IPS-18c (cell line): ENCODE results near the gene TBL2.
A peak's percentile ranks its signal among the peaks of the same experiment; 100 is the strongest.
"Not testable (repeated sequence)": the region's sequence is repeated elsewhere in the genome, so short reads cannot be mapped to it uniquely, and the experiment has no call there.

ENCODE experiments used
- H3K4me3 ChIP-seq: 2 replicates; pipeline ENCODE4 v1.7.0; 2013; ENCODE audit warnings: low read depth, mild to moderate bottlenecking, low read length, moderate library complexity; ENCODE audit not compliant: insufficient read depth
- H3K9me3 ChIP-seq: one replicate; pipeline ENCODE4 v1.6.1; 2013; ENCODE audit warnings: mild to moderate bottlenecking, low read length, moderate library complexity; ENCODE audit not compliant: control insufficient read depth, insufficient read depth

Gene TBL2

DNA sequence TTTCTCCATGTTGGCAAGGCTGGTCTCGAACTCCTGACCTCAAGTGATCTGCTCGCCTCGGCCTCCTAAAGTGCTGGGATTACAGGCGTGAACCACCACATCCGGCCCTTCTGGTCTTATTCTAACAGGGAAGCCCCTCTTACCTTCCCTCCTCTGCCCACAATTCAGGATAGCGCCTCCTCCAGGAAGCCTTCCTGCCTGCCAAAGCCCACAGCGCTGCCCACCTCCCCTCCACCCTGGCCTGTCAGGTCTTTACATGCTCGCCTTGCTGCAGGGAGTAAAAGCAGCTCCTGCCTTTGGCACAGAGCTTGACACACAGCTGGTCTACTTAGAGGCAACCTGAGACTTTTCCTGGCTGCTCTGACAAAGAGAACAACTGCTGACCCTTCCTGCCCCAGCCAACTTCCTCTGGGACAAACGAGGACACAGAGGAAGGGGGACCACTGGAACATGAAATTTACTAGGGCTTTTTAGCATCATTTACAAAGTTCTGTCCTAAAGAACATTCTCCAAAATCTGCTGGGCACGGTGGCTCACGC, 32.7 kb upstream of the TBL2 start:
- no peak overlapping the region for H3K4me3 ChIP-seq
- H3K9me3 ChIP-seq, result no peaks in the 10 kb centered on the region

DNA sequence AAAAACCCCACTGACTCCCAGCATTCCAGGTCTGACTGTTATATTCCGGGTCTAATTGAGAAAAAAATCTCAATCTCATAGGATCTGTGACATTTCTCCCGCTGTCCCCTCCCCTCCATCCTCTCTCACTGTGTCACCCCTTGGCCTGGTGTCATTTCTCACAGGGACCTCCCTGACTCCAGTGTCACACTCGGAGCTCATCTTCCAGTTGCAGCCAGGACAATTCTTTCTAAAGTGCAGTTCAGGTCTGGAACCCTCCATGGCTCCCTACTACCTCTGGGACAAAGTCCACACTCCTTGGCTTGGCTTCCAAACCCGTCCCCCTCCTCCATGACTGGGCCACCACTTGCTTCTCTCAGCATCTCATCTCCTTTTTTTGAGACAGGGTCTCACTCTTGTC, 31.7 kb upstream of the TBL2 start:
- H3K9me3 ChIP-seq, result no peaks in the 10 kb centered on the region

DNA sequence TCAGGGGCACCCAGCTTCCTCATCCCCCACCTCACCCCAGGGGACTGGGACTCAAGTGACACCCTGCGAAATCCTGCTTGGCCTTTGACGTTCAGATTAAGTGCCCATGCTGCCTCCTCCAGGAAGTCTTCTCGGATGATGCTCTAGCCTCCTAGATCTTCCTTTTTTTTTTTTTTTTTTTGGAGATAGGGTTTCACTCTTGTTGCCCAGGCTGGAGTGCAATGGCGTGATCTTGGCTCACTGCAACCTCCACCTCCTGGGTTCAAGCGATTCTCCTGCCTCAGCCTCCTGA, 29.3 kb upstream of the TBL2 start:
- not testable (repeated sequence) for H3K4me3 ChIP-seq, H3K9me3 ChIP-seq

More for the DNA sequence above, 31.7 kb upstream of the TBL2 start:
- H3K4me3 ChIP-seq, result no peak overlapping the region

DNA sequence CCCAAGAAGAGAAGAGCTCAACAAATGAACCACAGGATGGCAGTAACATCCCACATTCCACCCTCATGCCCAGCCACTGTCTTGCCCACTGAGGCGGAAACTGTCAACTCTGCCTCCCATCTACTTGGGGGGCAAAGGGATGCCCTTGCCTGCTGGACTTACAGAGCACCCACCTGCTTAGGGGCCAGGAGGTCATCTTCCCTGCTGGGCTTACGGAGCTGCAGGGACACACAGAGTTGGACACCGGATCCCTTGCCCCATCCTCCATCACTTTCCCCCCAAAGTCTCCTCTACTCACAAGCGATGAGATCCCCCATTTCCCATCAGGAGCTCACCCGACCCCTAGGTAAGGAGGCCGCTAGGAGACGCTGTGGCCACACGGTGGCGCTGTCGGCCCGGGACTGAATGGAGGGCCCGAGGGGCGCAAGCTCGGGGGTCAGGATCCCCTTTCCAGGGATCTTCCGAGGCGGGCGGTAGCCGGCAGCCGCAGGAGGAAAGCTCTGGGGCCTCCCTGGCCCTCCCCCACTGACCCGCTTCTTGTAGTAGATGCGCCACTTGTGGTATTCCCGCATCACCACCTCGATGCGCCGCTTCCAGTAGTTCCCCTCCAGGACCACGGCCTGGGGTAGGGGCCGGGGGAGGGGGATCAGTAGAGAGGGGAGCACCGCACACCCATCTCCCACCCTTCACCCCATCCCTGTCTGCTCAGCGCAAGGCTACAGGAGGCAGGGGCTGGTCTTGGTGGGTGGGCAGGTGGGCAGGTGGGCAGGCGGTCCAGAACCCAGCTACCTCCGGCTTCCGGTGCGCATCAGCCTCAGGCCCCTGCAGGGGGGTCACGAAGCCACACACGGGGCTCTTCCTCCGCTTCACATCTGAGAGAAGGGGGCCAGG, 28.7 kb upstream of the TBL2 start:
- Histone ChIP-seq H3K4me3 (peak overlapping the region; percentile 45; the same call in 1 of the 2 replicates), H3K9me3 (no peaks in the 10 kb centered on the region)

DNA sequence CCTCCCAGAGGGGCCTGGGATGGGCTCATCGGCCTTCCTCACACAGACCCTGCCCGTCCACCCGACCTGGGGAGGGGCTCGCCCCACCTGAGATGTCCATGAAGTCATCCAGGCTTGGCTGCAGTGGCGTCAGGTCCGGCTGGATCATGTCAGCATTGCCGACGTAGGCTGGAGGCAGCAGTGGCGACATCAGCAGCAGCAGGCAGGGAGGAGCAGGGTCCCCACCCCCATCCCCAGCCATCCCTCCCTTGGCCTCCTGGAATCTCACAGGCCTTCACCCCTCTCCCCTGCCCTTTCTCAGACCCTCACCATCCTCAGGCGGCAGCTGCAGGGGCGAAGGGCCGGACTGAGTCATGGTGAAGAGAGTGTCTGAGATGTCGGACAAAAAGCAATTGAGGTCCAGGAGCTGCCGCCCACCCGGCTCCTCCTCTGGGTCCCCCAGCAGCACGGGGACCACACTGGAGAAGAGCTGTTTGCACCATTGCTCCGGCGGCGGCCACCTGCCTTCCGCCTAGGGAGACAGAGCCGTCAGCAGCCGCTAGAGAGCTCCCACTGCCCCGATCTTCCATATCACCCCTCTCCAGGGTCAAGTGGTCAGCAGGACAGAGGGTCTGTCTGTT, 27.3 kb upstream of the TBL2 start:
- no peak overlapping the region for H3K4me3 ChIP-seq
- H3K9me3 ChIP-seq, result no peaks in the 10 kb centered on the region

DNA sequence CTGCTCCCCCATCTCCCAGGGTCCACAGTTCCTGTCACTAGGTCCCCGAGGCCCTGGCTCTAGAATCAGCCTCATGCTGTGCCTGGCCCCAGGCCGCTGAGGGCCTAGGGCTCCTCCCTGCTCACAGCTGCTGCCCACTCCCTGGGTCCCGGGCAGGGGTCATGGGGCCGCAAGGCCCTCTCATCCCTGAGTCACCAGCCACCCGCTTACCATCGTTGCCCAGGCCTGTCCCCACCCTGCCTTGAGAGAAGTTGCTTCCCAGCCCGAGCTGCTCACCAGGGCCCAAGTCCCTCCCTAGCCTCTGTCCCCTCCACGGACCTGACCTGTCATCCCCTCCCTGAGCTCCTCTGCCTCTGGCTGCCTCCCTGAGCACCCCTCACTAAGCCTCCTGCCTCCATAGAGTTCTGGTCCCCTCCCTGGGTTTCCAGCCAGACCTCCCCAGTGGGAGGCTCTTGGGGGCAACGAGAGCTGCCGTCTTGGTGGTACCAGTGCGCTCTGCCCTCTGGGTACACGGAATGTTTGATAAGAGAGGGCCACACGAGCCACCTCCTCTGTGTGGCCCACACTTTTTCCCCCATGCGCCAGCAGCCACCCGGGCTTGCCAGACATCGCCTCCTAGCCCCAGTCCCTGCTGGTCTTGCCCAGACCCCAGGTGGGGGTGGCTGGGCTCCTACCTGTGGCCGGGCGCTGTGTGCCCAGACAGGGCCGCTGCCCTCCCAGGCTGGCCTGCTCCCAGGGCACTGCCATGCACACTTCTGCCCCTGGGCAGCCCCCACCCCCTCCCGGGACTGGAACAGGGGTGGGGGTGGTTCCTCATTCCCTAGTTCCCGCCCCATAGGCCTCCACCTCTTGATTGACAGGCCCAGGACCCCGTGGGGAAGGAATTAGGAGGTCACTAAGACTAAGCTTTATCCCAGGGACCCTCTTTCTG, 24.6 kb upstream of the TBL2 start:
- no peaks in the 10 kb centered on the region for H3K9me3 ChIP-seq
- H3K4me3 ChIP-seq, result no peak overlapping the region

DNA sequence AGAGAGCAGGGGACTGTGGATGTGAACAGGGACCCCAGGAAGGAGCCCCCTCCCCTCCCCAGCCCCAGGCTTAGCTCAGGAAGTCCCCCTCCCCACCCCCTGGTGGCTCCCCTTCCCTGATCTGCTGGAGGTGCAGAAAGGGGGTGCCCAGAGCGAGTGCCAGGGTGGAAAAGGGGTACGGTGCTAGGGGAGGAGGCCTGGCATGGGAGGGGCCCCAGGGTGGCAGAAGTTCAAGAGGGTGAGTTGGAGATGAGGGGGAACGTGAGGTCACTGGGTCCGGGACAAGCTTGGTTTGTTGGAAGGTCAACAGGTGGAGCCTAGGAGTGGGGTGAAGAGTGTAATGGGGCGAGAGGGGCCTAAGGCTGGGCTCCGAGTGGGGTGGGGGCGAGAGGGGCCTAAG, 21.5 kb upstream of the TBL2 start:
- no peak overlapping the region for H3K4me3 ChIP-seq
- no peaks in the 10 kb centered on the region for H3K9me3 ChIP-seq

DNA sequence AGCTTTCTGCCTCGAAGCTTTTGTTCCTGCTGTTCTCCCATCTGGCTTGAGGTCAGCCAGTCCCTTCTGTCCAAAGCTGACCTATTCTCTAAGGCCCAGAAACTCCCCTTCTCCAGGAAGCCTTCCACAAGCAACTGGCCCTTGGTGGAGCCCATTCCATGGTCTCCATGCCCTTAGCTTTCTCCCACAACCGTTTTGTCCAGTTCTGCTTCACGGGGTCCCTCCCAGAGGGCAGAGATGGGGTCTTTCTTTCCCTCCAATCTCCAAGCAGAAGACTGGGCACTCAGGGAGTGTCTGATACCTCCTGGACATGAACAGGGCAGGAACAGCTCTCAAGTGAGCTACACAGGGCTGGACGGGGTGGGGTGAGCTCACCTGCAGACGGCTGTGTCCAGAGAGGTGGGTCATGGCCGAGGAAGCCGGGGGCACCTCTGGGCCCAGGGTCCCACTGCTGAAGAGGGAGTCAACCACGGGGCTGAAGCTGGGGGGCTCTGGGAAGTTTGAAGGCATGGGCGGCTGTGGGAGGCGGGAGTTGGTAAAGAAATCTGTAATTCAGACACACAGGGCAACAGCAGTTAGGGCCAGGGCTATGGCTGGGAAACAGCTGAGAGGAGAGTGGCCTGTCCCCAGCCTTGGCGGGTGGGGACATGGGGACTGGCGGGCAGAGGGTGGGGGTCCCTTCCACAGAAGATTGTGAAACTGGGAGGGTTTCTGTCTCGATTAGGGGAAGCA, 20.9 kb upstream of the TBL2 start:
- H3K4me3 ChIP-seq, result no peak overlapping the region
- H3K9me3 ChIP-seq, result no peaks in the 10 kb centered on the region

DNA sequence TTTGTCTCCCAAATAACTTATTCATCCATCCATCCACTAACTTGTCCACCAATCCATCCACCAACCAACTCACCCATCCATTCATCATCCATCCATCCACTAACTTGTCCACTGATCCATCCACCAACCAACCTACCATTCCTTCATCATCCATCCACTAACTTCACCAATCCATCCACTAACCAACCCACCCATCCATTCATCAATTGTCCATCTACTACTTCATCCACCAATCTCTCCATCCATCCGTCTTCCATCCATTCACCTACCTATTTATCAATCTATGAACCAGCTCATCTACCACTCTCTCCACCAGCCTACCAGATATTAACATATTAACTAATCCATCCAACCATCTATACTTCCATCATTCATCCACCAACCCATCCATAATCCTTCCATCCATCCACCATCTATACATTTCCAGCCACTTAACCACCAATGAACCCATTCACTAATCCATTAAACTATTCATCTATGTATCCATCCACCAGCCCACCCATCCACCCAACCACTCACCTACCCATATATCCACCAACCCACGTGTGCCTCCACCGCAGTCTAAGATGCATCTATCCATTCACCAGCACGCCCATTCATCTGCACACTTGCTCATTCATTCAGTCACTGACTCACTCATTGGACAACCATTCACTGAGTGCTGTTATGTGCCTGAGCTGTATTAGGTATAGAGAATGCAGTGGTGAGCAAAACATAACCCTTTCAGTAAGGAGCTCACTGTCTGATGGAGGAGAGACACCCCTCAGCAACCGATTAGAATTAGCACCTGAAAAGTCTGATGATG, 19.8 kb upstream of the TBL2 start:
- Histone ChIP-seq H3K9me3 (no peaks in the 10 kb centered on the region), H3K4me3 (no peak overlapping the region)

DNA sequence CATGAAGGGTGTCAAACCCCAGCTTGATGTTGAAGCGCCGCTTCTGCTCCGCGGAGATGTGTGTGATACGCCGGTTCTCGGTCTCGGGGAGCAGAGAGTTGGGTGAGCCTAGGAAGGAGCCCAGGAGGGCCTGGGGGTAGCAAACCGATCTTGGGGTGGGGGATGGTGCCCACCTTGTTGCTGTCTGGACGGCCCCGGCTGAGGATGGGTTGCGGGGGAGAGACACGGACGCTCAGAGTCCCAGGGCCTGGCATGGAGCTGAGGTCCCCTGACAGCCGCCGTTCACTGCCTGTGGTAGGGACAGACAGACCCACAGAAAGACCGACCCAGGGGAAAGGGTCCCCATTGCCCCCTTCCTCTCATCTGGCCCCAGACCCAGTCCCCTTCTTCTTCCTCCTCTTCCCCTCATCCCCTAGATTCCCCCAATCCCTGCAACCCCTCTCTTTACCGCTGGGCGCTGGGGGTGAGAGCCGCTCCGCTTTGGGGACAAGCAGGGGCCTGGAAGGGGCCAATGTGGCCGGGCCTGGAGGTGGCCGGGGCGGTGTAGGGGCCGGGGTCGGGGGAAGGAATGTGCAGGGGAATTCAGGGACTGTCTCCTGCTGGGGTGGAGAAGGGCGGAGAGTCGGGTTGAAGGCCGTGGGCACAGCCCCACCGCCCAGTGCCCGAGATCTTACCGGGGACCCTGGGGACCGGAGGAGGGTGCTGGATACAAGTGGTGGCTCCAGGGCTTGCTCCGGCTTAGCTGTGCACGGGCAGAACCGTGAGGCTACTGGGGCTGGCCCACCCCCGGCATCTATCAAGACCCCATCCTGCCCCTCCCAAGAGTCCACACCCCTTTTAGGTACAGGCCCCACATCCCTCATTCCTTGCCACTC, 18.0 kb upstream of the TBL2 start:
- no peak overlapping the region for H3K4me3 ChIP-seq
- no peaks in the 10 kb centered on the region for H3K9me3 ChIP-seq

DNA sequence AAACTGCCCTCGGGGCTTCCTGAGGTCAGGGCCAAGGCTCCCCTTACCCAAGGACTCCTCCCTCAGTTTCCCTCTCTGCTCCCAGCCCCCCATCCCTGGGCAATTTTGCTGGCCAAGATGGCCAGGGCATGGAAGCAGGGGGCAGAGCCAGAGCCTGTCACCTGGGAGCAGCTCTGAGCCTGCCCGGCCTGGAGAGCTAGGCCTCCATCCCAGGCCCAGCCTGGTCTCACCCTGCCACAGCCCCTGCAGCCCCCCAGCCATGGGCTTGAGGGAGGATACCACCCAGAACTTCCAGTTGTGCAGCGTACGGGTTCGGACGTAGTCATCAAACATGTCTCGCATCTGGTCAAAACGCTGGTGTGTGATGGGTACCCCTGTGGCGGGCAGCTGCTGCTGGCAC, 17.0 kb upstream of the TBL2 start:
- H3K9me3 ChIP-seq, result no peaks in the 10 kb centered on the region
- H3K4me3 ChIP-seq, result no peak overlapping the region

DNA sequence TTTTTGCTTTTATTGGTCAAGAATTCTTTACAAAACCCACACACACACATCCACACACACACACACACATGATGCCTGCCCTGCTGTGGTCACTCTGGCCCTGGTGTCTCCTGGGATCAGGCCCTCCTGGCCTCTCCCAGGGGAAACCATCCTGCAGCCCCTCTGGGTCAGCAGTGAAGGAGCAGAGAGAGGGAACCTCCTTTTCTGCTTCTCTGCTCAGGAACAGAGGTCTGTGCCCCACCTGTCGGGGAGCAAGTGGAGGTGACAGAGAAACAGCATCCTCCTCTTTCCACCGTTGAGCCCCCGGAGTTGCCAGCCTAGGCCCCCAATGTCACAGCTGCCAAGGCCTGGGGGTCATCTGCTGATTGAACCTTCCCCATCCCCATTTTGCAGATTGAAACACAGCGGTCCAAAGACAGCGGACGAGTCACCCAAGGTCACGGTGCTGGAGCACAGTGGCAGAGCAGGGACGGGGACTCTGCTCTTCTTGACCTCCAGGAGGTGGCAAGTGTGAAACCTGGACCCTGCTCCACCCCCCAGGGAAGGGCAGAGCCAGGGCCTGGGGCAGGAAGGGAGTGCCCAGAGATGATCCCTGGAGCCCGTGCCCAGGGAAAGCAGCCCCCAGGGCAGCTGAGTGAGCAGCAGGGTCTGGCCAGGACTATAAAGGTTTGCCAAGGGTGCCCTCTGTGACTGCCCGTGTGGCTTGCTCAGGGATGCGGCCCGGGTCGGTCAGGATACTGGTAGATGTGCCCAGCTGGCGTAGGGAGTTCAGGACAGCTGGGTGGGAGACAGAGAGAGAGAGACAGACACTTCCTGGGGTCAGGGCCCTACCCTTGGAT, 15.0 kb upstream of the TBL2 start:
- Histone ChIP-seq H3K9me3 (no peaks in the 10 kb centered on the region), H3K4me3 (no peak overlapping the region)

DNA sequence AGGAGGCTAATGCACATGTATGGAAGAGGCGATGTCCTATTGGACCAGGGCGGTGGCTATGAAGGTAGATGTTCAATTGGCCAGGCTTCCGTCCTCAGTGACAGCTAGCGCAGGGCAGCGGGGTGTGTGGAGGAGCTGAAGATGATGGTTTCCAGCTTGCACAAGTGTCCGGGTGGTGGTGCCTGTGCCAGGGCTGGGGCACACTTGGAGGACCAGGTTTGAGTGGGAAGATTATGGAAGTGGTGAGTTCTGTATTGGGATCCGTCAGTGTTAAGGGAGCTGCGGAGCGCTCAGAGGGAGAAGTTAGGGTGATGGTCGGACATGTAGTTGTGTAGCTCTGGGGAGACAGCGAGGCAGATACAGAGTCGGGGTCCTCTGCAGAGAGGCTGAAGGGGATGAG, 8.5 kb upstream of the TBL2 start:
- Histone ChIP-seq H3K9me3 (no peaks in the 10 kb centered on the region), H3K4me3 (no peak overlapping the region)

DNA sequence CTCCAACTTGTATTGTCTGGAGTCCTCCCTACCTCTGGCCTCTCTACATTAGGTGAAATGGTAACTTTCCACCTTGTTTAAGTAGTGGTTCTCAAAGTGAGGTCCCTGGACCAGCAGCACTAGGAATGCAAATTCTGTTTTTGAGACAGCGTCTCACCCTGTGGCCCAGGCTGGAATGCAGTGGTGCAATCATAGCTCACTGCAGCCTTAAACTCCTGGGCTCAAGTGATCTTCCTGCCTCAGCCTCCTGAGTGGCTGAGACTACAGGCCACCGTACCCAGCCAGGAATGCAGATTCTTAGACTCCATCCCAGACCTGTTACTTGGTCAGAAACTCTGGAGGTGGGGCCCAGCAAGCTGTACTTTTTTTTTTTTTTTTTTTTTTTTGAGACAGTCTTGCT, 6.8 kb upstream of the TBL2 start:
- Histone ChIP-seq H3K9me3 (no peaks in the 10 kb centered on the region), H3K4me3 (no peak overlapping the region)
